Measurements from ENCODE around the gene LATS2.

- TF ChIP-seq CTCF (IDR thresholded peaks at IDR 0.05) (no peak), POLR2A (IDR thresholded peaks at IDR 0.05) (no peak)
Observed at GRCh38 chr13:21078501-21078900, 17.1 kb upstream of the LATS2 start.

All from testis (tissue), 2 donors.